CMK (cell line): ENCODE data around the gene SYK.

ENCODE experiments used
- DNase-seq: peaks from one replicate; pipeline ENCODE4 v3.0.0-alpha.2; 2010; ENCODE audit warnings: low read depth

Gene SYK

GRCh38 chr9:90851444-90851843 lies 49.8 kb downstream of the SYK start:
- no peak for DNase-seq

GRCh38 chr9:90853945-90854344 lies 52.3 kb downstream of the SYK start:
- no peak for DNase-seq

- DNase-seq: no peak
Observed at GRCh38 chr9:90854637-90855175, 53.1 kb downstream of the SYK start.

GRCh38 chr9:90855208-90855902 lies 53.7 kb downstream of the SYK start:
- no peak for DNase-seq

GRCh38 chr9:90857091-90857490 lies 55.5 kb downstream of the SYK start:
- no peak for DNase-seq

- DNase-seq: no peak
Observed at GRCh38 chr9:90857855-90858254, 56.2 kb downstream of the SYK start.

GRCh38 chr9:90858457-90858901 lies 56.9 kb downstream of the SYK start:
- DNase-seq: no peak

GRCh38 chr9:90860382-90860781 lies 58.8 kb downstream of the SYK start:
- no peak for DNase-seq

- no peak for DNase-seq
Observed at GRCh38 chr9:90860826-90861225, 59.2 kb downstream of the SYK start.

GRCh38 chr9:90861380-90861779 lies 59.8 kb downstream of the SYK start:
- no peak for DNase-seq

- no peak for DNase-seq
Observed at GRCh38 chr9:90861826-90862740, 60.5 kb downstream of the SYK start.

- no peak for DNase-seq
Observed at GRCh38 chr9:90864779-90865178, 63.2 kb downstream of the SYK start.

GRCh38 chr9:90867101-90867500 lies 65.5 kb downstream of the SYK start:
- DNase-seq: no peak

GRCh38 chr9:90868555-90868954 lies 66.9 kb downstream of the SYK start:
- no peak for DNase-seq

- DNase-seq: no peak
Observed at GRCh38 chr9:90869361-90869760, 67.7 kb downstream of the SYK start.

GRCh38 chr9:90870621-90871326 lies 69.2 kb downstream of the SYK start:
- no peak for DNase-seq

- no peak for DNase-seq
Observed at GRCh38 chr9:90871327-90871935, 69.8 kb downstream of the SYK start.

- no peak for DNase-seq
Observed at GRCh38 chr9:90872835-90873294, 71.2 kb downstream of the SYK start.

GRCh38 chr9:90873422-90873821 lies 71.8 kb downstream of the SYK start:
- no peak for DNase-seq

- no peak for DNase-seq
Observed at GRCh38 chr9:90874194-90874593, 72.6 kb downstream of the SYK start.

GRCh38 chr9:90878562-90878961 lies 76.9 kb downstream of the SYK start:
- DNase-seq: no peak

GRCh38 chr9:90880066-90880465 lies 78.4 kb downstream of the SYK start:
- no peak for DNase-seq
